HK-2 (cell line): ENCODE results near the gene PFDN2.
"Not testable (repeated sequence)": the region's sequence is repeated elsewhere in the genome, so short reads cannot be mapped to it uniquely, and the experiment has no call there.

Experiments used
- DNase-seq: peaks from one replicate; pipeline ENCODE4 v3.0.0-alpha.2; 2018; ENCODE audit not compliant: unreplicated experiment

The PFDN2 gene

DNA sequence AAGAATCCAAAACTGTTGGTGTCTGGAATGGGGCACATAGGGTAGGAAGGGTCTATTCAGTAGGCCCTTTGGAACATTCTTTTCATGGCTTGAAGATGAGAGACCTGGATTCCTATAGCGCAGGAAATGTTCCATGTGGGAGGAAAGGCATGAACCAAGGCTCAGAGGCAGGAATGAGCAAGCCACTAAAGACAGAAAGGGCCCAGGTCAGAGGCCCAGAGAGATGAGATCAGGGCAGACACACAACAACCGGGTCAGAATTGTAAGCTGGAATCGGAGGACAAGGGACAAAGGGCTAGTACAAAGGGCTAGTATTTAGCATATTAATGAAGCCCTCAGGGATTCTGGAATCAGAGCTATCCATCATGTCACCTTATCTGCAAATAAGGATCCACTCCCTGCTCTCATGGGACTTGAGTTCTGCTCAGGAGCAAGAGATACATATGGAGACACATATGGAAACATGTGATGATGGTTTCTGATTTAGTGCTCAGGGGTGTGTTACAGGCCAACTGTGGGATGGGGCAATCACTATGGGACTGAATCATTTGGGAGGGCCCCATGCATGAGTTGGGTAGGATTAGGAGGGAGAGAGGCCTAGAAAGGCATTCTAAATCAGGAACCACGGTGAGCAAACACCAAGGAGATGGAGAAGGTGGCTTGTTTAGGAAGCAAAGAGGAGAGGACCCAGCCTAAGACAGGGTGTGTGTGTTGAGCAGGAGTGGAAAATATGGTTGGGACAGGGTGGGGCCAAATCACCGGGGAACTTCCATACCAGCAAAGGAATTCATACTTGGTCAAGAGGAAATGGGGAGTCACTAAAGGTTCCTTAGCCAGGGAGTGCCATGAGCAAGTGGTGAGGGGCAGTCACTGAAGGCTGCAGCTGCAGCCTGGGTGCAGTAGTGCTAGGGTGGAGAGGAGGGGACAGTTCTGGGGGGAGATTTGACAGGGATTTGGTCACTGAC lies 37.1 kb downstream of the PFDN2 start:
- DNase-seq: no peak

DNA sequence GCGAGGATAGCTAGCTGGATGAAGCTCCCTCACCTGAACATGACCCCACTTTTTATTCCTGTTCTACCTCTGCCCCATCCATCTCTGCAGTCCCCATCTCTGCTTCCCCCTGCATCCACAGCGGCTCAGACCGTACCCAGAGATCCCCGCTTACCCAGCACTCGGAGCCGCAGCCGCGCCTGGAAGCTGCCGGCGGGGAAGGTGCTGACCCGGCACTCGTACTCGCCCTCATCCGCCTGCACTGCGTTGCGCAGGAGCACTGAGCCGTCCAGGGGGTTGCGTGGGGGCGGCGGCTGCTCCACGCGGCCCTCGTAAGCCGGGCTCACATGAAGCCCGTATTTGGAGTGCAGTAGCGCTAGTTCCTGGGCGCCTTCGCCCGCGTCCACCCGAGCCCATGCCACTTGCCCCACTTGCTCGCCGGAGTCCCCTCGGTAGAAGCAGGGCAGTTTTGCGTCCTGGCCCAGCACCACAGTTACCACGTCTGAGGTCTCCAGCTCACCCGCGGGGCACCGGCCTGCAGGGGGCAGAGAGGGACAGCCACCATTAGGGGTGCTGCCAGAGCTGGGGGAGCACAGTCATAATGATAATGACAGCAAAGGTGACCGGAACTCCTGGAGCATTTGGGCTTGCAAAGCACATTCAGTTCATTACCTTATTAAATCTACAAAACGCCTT lies 38.3 kb downstream of the PFDN2 start:
- DNase-seq: no peak

DNA sequence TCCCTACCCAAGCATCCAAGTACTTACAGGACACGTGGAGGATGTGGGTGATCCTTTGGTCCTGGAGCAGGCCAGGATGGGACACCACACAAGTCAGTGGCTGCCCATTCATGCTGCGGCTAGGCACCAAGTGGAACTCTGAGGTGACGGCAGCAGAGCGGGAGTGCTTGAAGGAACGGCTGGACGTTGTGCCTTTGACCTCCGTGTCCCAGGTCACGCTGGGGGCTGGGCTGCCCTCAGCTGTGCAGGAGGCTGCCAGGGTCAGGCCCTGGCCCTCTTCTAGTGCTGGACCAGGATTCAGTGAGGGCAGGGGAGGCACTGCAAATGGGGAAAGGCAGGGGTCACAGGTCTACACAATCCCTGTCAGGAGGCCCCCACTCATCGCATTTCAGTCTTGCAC lies 40.4 kb downstream of the PFDN2 start:
- no peak for DNase-seq

DNA sequence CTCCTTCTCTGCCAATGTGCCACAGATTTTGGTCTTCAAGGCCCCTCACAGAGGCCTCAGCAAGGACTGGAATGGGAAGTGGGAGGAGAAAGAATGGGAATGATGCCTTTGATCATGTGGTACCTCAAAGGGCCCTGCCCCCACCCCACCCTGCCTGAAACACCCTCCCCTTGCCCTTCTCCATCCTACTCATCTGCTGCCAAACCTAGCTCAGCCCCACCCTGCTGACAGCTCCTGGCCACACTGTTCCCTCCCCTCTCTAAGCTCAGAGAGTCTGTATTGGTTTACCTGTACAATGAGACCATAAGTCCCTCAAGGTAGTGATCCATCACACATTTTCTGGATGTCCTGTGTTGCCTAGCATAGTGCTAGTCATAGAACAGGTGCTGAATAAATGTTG lies 41.4 kb downstream of the PFDN2 start:
- DNase-seq: no peak

DNA sequence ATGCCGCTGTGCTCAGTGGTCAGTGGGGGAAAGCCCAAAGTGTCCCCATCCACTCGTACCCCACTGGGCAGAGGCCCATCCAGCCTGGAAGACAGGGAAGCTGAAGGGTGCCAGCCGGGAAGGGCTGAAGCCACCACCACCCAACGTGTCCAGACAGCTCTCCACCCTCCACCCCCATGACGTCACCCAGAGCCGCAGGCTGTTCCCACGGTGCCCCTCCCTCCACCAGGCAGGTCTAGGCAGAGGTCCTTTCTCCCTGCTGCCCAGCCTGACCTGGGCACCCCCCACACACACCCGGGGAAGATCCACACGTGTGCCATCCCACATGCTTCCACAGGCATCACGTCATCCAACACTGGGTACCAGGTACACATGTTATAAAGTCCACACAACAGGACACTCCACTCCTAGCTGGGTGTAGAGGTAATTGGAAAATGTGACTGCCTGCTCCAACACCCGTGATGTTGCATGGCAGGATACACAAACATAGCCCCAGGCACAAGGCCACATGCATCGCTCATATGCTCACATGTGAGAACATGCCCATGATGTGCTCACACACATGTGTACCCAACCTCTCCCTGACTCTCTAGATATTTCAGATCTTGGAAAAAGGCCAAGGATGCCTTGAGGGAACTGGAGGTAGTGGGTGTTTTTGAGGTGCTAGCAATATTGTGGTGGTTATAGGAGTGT lies 43.0 kb downstream of the PFDN2 start:
- DNase-seq: no peak

DNA sequence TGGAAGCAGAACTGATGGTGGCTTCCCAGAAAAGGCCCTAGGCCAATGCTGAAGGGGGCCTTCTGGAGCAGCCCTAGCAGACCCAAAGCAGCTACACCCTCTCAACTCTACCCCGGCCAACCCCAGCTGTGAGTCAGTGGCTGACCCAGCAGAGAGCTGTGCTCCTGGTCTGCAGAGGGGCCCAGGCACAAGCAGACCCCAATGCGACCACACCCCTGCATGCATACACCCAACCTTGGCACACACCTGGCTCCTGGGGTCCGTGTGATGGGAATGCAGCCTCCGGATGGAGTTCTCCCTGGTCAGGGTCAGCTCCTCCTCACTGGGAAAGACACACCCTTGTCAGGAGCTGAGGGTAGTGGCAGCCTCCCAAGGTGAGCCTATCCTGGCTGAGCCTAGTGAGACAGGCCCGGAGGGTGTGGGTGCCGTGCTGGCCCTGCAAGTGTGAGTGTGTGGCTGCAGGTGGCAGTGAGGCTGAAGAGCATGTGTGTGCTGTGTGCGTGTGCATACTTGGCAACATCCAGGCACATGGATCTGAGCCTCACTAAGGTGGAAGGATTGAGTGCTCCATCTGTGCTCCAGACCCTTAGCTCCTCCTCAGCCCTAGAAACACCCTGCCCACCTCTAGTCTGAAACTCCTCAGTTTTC lies 44.2 kb downstream of the PFDN2 start:
- no peak for DNase-seq

DNA sequence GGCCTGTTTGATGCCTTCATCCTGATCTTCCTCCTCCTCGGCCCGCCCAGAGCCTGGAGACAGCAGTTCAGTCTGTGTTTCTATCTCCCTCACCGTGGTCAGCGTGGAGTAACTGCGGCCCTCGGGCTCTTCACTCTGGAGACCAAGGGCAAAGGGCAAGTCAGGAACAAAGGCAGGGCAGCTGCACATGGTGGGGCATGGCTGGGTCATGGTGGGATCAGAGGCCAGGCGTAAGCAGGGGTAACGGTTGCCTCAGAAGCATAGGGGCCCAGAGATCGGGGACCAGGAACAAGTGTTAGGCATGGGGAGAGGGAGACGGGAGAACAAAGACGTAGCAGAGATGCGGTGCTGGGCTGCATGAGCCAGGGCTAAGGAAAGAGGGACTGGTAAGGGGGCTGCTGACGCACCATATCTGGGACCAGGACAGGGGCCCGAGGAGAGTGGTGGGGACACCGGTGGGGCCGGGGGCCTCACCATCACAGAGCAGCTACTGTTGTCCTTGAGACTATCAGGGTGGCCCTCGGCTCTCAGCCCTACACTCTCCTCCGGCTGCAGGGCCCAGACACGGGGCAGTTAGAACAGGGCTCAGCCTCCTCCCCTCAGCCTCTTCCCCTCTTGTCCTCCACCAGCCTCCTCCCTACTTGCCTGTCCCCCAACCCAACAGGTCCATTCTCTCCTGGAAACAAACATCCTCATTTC lies 44.9 kb downstream of the PFDN2 start:
- no peak for DNase-seq

DNA sequence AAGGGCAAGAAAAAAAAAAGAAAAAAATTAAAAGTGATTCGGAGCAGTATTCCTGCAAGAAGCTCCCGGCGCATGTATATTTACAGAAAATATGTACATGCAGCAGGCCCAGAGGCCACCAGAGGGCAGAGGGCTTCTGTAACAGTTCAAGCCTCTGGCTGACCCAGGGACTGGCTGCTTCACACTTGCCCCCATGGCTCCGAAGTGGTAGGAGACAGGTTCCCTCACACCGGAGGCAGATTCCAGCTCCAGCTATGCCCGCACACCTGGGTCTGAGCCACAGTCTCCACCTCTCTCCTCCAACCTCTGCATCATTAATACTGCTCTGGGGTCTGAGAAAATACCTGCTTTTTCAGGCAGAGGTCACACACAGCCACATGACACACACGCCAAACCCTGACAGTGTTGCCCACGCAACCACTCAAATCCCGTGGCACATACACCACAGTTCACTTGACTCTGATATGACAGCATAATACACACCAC lies 45.9 kb downstream of the PFDN2 start:
- peak; percentile 34 for DNase-seq

DNA sequence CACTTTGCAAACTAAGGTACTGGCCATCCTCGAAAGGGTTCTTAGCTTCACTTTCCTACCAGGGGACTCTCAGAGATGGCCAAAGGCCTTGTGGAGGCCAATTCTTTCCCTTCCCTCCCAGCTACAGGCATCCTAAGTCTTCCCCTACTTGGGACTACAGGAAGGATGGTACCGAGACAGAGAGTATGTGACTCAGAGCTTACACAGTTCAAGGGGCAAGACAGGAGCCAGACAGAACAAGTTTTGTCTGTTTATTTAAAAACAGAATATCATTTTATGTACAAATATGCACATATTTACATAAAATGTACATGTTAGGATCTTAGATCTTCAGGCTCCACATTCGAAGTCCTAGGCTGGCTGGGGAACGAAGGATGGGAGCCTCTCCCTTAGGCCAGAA lies 47.1 kb downstream of the PFDN2 start:
- no peak for DNase-seq

DNA sequence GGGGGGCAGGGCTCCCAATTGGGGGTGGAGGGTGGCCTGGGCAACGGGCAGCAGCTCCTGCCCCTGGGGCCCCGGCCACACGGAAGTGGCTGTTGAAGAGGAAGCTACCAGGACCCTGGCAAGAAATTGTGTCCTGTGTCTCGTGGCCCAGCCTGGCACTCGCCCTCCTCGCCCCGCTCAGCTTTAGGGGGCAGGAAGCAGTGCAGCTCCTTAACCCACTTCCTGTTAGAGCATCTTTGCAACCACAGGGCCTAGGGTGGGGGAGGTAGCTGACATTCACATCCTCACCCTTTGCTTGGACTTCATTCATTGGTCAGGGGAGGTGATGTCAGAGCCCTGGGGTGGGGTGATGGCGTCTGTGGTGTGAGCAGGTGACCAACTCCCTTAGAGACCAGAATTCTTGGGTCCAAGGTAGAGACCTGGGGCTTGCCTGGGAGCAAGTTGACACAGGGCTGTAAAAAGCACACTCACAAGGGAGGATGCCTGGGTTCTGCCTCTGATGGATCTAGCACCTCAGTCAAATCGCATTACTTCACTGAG lies 48.0 kb downstream of the PFDN2 start, which contains the start of gene ARHGAP30:
Gene ARHGAP30, minus strand, starts transcription at position 161 of the 540 bp plus-strand sequence. CDS start 267 bp downstream, outside the sequence.
- no peak for DNase-seq

DNA sequence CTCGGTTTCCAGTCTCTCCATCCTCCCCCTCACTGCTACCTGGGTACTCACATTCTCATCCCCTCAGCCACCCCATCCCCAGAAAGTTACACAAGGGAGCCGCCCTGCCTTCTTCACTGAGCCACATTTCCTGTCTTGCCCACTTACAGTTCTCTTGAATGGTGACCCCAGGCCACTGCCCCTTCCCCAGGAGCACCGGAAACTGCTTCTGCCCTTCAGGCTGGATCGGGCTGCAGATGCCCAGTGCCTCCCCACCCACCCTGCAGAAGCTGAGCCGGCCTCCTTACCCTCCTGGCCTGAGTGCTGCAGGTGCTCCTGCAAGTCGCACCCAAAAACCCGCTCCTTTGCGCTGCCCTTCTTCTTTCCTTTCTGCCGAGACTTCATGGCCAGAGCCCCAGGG lies 48.6 kb downstream of the PFDN2 start:
- no peak for DNase-seq

DNA sequence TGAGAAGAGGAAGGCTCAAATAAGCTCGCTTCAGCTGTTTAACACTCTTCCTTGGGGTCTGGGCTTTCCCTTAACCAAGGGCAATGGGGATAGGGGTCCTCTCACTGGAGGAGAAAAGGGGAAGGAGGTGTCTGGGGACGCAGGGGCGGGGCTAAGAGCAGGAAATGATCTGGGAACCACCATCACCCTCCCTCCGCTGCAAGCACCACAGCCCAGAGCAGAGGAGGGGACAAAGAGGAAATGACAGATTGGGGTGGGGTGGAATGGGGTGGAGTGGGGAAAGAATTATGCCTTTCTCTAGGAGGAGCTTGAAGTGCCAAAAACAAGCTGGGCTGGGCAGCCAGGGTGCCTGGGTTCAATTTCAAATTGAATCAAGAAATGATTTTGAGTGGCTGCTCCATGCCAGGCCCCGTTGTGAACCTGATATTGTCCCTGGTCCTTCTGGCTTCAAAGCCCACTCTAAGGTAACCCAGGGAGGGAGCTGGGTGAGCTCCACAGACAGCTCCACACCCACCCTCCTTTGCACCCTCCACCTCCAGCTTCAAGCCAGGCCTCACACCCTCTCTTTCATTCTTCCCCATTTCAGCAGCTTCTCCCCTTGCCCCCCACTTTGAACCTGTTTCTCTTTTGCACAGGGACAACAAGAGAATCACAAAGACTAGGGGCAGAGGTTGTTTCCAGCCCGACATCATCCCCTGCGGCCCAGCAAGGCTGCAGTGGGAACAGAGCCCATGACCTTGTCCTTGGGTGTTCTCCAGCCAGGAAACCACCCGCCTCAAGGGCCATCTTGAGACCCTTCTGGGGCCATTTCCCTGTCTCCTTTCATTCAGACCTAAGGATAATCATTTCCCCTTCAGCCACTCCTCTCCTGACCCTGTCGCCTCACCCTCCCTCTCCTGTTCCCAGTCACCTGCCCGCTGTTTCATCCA lies 49.3 kb downstream of the PFDN2 start:
- DNase-seq: no peak

DNA sequence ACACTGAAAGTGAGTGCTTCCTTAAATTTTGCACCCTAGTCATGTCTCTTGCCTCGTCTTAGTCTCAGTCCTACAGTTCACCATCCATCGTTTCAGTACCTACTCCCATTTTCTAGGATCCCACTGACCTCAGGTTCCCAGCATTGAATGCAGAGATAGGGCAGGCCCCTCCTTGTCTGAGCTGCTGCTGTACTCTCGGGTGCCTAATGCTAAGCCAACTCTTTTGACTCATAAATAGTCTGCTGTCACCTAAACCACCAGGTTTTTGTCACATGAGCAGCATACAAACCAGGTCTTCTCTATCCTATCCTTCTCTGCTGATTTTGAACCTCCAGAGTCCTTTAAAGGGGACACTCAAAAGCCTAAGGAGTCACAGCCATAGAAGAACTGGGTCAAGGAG lies 51.1 kb downstream of the PFDN2 start:
- no peak for DNase-seq

DNA sequence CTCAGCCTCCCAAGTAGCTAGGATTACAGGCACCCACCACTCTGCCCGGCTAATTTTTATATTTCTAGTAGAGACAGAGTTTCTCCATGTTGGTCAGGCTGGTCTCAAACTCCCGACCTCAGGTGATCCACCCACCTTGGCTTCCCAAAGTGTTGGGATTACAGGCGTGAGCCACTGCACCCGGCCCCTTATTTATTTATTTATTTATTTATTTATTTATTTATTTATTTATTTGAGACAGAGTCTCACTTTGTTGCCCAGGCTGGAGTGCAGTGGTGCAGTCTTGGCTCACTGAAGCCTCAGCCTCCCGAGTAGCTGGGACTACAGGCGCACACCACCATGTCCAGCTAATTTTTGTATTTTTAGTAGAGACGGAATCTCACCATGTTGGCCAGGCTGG lies 52.2 kb downstream of the PFDN2 start:
- not testable (repeated sequence) for DNase-seq

DNA sequence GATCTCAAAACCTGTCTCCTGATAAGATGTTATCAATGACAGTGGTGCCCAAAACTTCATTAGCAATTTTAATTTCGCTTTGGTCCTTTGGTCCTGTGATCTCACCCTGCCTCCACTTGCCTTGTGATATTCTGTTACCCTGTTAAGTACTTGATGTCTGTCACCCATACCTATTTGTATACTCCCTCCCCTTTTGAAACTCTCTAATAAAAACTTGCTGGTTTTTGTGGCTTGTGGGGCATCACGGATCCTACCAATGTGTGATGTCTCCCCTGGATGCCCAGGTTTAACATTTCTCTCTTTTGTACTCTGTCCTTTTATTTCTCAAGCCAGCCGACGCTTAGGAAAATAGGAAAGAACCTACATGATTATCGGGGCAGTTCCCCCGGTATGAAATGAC lies 53.9 kb downstream of the PFDN2 start:
- not testable (repeated sequence) for DNase-seq

DNA sequence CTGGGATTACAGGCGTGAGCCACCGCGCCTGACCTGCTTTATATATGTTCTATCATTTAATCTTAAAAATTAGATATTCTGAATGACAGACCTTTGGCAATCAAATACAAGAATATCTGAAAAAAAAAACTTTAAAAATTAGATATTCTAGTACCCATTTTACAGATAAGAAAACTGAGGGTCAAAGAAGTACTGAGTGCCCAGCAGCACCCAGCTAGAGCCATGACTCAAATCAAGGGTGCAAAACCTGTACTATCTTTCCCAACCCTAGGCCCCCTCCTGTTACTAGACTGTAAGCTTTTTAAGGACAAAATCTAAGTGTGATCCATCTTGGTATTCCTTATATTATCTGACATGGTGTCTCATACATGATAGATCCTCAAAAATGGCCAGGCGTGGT lies 56.4 kb downstream of the PFDN2 start:
- DNase-seq: no peak

DNA sequence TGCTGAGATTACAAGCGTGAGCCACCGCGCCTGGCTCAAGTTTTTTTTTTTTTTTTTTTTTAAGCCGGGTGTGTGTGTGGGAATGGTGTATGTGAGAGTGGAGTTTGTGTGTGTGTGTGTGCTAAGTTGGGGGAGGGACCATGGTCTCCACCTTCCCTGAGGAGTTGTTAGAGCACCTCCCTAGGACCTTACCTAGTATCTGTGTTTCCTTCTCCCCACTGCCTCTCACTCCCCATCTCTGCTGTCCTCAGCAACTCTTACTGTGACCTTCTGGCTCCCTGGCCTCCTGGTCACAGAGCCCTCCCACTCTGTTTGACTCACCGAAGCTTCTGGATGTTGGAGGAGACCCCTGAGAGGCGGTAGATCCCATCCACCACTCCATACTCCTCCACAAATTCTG lies 58.5 kb downstream of the PFDN2 start:
- no peak for DNase-seq

DNA sequence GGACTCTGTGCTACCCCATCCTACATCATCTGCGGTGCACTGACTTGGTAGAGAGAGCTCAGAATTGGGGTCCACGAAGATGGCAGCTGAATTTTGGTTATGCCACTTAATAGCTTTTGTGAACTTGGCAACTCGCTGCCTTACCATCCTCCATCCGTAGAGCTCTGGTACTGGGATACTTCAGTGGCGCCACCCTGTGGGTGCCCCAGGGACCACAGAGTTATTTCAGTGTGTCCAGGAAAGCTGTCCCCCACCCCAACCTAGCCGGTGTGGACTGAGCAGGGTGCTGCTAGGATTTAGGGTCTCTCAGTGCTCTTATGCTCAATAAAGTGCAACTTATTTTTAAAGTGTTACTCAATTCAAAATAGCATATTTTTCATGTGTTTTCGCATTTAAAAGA lies 63.0 kb downstream of the PFDN2 start:
- DNase-seq: no peak

DNA sequence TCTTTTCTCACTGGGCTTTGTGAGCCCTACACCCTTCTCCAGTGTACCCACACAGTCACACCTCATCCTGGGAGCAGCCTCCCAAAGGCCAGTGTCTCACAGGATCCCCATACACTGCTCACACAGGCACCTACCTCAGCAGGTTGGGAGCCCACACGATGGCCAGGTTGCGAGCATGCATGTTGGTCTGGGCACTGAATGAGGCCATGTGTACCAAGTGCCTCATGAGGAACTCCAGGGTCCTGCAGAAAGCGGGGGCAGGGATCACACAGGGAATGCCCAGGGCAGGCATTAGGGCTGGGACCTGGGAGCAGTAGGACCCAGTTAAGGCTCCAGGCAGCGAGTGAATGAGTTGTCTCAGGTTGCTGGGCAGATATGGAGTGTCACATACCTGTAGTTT lies 63.6 kb downstream of the PFDN2 start:
- DNase-seq: no peak

DNA sequence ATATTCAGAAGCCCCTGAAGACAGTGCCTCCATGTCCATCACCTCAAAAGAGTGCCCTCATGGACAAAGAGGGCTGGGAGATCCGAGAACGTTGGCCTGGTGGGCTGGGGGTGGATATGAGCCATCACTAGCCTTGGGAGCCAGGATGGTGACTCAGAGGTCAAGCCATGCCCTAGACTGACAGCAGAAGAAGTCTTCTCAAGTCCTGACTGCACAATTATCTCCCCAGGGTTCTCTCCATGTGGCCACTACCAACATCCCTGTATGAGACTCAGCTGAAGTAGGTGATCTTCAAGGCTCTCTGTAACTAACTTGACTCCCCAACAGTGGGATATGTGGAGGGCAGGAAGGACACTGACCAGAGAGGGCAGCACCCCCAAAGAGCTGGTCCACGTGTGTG lies 64.9 kb downstream of the PFDN2 start:
- no peak for DNase-seq
